GM12873 (cell line): ENCODE measurements around the gene NDUFAF2.

Experiments used
- CTCF ChIP-seq: IDR thresholded peaks from 2 replicates; pipeline ENCODE4 v1.5.1; 2012; ENCODE audit warnings: low read depth, mild to moderate bottlenecking, moderate library complexity, low read length, control low read depth; ENCODE audit not compliant: insufficient read depth; ENCODE audit errors: missing control alignments

NDUFAF2 gene

GRCh38 chr5:61186634-61187033 is 241.6 kb downstream of the NDUFAF2 start:
- TF ChIP-seq CTCF, result no peak

- TF ChIP-seq CTCF, result no peak
Observed at GRCh38 chr5:61198606-61199005, 253.6 kb downstream of the NDUFAF2 start.

- TF ChIP-seq CTCF, result no peak
Observed at GRCh38 chr5:61200582-61201155, 255.7 kb downstream of the NDUFAF2 start.

GRCh38 chr5:61202213-61202612 is 257.2 kb downstream of the NDUFAF2 start:
- TF ChIP-seq CTCF, result no peak
